Measurements from ENCODE around the gene KIF2C. TPM values are rescaled to one million over a fixed set of nuclear protein-coding genes. Genes with fewer than 3 reads are reported as not detected.

Gene KIF2C
- total and polyA plus RNA-seq, 9 of the 15 experiments (the other 6 are each of a cell fraction or from before 2014, with no cell fraction given) = 84.9 to 226 (median 169) TPM

GRCh38 chr1:44785501-44786137 lies 46.0 kb downstream of the KIF2C start:
- no peak for FAIRE-seq

More at GRCh38 chr1:44785501-44786137, 46.0 kb downstream of the KIF2C start:
- H4K20me1 ChIP-seq (replicated peaks; ENCODE audit: control insufficient read depth, insufficient read depth, low read length) = no peaks in the 10 kb centered on the region
- H3K27ac ChIP-seq (ENCODE audit: extremely low read depth, low read depth, low read length) = no peak overlapping the region
- ChIA-PET POLR2A (interaction anchor here (0.6 to 12.0 kb wide), 4 partner anchors 7 to 60 kb away, joined by 3 to 253 read pairs (median 55); partner anchors contain the start of gene RPS8), CTCF (ENCODE audit: low intra/inter-chr PET ratio) (no interaction called here)
- H3K4me2 ChIP-seq (ENCODE audit: insufficient read depth, low read length) = no peak overlapping the region; the same call in 1 of the 2 replicates
- BruUV-seq (replicated peaks) = no TSS peak
- peaks cover 2 to 17% of the 10 kb centered on the region in 2 experiments; a peak in 4 of 5 replicates for H3K4me1 ChIP-seq (replicated peaks in 1 of 2; ENCODE audit: control insufficient read depth in 2 of 2, insufficient read depth in 2 of 2, low read length in 2 of 2)
- H3K9ac ChIP-seq (ENCODE audit: insufficient read depth in 1 of 2, low read depth in 2 of 2, low read length in 2 of 2) = peak overlapping the region in 1 of 2 experiments; percentile 52; a peak in 2 of 4 replicates
- no peaks in the 10 kb centered on the region for H3K79me2 ChIP-seq (ENCODE audit: control insufficient read depth, insufficient read depth, low read length)
- 25% methylated on average over 11 of the region's 11 CpGs for WGBS (ENCODE audit: insufficient coverage, low coverage, missing lambda C conversion rate)
- ATAC-seq (no peak), DNase-seq (ENCODE audit: extremely low read depth in 1 of 4, low spot score in 3 of 4) (no peak)
- no peaks in the 10 kb centered on the region for H3K9me3 ChIP-seq (replicated peaks; ENCODE audit: control insufficient read depth, insufficient read depth, low read depth, low read length)
- no peaks in the 10 kb centered on the region for H3K9me1 ChIP-seq (ENCODE audit: control insufficient read depth, insufficient read depth, low read length)
- peaks cover 11% of the 10 kb centered on the region; the same call in 2 of the 3 replicates for H3K36me3 ChIP-seq (ENCODE audit: control insufficient read depth, insufficient read depth, low read length)
- H3K4me3 ChIP-seq = no peak overlapping the region
- in situ Hi-C loops (cut with MboI) (no loop called here), intact Hi-C loops (cut with micrococcal nuclease) (no loop called here)
- H2AFZ ChIP-seq (ENCODE audit: low read depth, low read length) = peak overlapping the region; percentile 78
- TF ChIP-seq SPI1 (IDR thresholded peaks at IDR 0.05; ENCODE audit: borderline replicate concordance, low read depth, low read length) (0 out of 2 replicates have a peak, but pooled peaks have one; percentile 11), FOXA3 (CRISPR knock-in tag; conservative IDR thresholded peaks at IDR 0.05 in 1 of 2, IDR thresholded peaks at IDR 0.05 in 1 of 2) (0 out of 4 replicates have a peak, but pooled peaks of 1 of the 2 experiments have one; percentile 54), ZFX (CRISPR knock-in tag; IDR thresholded peaks at IDR 0.05) (0 out of 2 replicates have a peak, but pooled peaks have one; percentile 27), SMARCB1 (IDR thresholded peaks at IDR 0.05; ENCODE audit: insufficient read length, low read depth) (no peak), TAL1 (IDR thresholded peaks at IDR 0.05) (no peak)
- no peaks in the 10 kb centered on the region for H3K27me3 ChIP-seq (ENCODE audit: control insufficient read depth in 2 of 2, insufficient read depth in 2 of 2, low read length in 2 of 2)

All from K562 (cell line).